Prostate gland (tissue), 2 donors: ENCODE measurements around the gene CHTF18.

Experiments
- CTCF ChIP-seq, 4 experiments: fragments of 200-600 bp in 2 of 4; fragments of 450-650 bp in 2 of 4; sonication (generic) in 2 of 4; IDR thresholded peaks; 1 replicate in 3 of 4; 2 replicates in 1 of 4; pipeline ENCODE4 v1.5.1; 2016 to 2019; ENCODE audit warnings: antibody characterized with exemption in 4 of 4, mild to moderate bottlenecking in 2 of 4, moderate library complexity in 2 of 4
- POLR2A ChIP-seq: fragments of 450-650 bp; IDR thresholded peaks from one replicate; pipeline ENCODE4 v1.6.1; 2016; ENCODE audit warnings: antibody characterized with exemption, mild to moderate bottlenecking
- POLR2AphosphoS5 ChIP-seq: sonication (generic); formaldehyde crosslinking; IDR thresholded peaks from one replicate; pipeline ENCODE4 v1.6.1; 2017; ENCODE audit warnings: antibody characterized with exemption

- TF ChIP-seq POLR2AphosphoS5 (no peak), POLR2A (no peak), CTCF (IDR thresholded peaks at IDR 0.05) (no peak)
Measured at GRCh38 chr16:840561-841454, 52.4 kb downstream of the CHTF18 start.
